Choroid plexus epithelial cell (primary cell): ENCODE results near the gene BRD1.
A peak's percentile ranks its signal among the peaks of the same experiment; 100 is the strongest.

Experiments used
- DNase-seq: peaks from one replicate; pipeline ENCODE4 v3.0.0-alpha.2; 2010; ENCODE audit warnings: low read depth
- H3K4me3 ChIP-seq: 2 replicates; pipeline ENCODE4 v1.5.1; 2011; ENCODE audit warnings: low read depth, mild to moderate bottlenecking, control low read depth, low read length, moderate library complexity
- TF ChIP-seq, protein P1 (sequence below): conservative IDR thresholded peaks from 2 replicates; pipeline ENCODE4 v1.5.1; 2011; ENCODE audit warnings: low read depth, mild to moderate bottlenecking, control low read depth, inconsistent platforms, low read length, moderate library complexity

Gene BRD1

DNA sequence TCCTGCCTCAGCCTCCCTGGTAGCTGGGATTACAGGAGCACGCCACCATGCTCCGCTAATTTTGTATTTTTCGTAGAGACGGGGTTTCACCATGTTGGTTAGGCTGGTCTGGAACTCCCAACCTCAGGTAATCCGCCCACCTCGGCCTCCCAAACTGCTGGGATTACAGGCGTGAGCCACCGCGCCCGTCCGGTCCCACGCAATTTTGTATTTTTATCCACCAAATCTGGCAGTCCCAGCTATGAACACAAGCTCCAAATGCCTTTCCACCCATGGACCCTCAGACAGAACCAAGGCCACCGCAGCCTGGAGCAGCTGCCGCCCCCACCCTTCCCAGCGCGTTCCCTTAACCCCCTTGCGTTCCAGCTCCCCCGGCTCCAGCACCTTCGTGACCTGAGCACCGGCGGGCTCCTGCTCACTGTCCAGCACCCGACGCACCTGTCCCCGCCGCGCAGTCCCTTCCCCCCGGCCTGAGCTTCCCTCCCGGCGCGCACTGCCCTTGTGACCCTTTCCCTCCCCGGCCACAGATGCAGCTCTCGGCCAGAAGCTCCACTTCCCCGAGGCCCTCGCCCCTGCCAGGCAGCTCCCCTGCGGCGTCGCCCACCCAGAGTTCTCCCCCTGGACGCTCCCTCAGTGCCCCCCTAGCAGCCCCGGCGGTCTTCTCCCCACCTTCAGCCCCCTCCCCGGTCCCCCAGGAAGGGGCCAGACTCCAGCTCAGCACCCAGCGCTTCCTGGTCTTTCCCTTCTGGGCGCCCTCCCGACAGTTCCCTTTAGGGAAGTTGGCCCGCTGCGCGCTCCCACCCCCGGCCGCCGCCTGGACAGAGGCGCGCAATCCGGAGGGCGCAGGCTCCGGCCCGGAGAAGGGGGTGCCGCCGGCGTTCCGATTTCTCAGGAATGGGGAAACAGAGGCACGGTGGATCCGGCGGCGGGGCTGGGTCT is 20.3 kb upstream of the BRD1 start:
- peak overlapping the region; percentile 29 for H3K4me3 ChIP-seq
- TF ChIP-seq, protein P1, sequence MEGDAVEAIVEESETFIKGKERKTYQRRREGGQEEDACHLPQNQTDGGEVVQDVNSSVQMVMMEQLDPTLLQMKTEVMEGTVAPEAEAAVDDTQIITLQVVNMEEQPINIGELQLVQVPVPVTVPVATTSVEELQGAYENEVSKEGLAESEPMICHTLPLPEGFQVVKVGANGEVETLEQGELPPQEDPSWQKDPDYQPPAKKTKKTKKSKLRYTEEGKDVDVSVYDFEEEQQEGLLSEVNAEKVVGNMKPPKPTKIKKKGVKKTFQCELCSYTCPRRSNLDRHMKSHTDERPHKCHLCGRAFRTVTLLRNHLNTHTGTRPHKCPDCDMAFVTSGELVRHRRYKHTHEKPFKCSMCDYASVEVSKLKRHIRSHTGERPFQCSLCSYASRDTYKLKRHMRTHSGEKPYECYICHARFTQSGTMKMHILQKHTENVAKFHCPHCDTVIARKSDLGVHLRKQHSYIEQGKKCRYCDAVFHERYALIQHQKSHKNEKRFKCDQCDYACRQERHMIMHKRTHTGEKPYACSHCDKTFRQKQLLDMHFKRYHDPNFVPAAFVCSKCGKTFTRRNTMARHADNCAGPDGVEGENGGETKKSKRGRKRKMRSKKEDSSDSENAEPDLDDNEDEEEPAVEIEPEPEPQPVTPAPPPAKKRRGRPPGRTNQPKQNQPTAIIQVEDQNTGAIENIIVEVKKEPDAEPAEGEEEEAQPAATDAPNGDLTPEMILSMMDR = no peak
- no peak for DNase-seq

DNA sequence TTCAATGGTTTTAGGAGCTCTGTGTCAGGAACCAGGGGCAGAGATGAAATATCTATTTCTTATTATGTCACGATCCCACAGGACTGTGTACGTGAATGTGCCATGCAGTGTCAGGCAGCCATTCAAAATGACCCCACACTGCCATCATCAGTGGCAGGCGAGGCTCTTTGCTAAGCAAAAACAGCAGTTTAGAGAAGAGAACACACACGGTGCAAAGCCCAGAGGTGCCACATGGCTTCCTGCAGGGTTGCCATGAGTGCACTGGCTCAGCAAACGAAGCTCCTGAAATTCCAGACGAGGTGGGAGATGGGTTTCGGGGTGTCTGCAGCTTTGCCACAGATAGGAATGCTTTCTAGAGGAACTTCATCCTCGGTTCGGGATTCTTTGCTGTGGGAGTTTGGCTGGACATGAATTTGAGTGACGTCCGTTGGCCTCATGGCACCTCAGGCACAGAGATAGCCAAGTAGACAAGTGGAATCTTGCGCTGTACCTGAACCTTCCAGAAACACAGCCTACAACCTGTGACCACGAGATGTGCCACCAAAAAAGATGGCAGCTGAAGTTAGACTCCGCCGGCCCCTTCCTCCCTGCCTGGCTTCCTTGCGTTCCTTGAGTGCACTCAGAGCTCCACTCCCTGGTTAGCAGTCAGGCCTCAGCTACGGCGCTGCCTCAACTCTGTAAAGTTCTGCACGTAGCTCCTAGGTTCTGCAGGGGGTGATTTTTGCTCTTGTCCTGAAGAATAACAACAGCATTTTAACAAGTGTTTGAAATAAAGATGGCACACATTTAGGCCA is 18.2 kb upstream of the BRD1 start:
- H3K4me3 ChIP-seq = no peak overlapping the region
- TF ChIP-seq, protein P1 = no peak
- DNase-seq = no peak

- H3K4me3 ChIP-seq = no peak overlapping the region
- DNase-seq = no peak
- TF ChIP-seq, protein P1 = no peak
These were observed 17.6 kb upstream of the BRD1 start for GRCh38 chr22:49845241-49845640.

DNA sequence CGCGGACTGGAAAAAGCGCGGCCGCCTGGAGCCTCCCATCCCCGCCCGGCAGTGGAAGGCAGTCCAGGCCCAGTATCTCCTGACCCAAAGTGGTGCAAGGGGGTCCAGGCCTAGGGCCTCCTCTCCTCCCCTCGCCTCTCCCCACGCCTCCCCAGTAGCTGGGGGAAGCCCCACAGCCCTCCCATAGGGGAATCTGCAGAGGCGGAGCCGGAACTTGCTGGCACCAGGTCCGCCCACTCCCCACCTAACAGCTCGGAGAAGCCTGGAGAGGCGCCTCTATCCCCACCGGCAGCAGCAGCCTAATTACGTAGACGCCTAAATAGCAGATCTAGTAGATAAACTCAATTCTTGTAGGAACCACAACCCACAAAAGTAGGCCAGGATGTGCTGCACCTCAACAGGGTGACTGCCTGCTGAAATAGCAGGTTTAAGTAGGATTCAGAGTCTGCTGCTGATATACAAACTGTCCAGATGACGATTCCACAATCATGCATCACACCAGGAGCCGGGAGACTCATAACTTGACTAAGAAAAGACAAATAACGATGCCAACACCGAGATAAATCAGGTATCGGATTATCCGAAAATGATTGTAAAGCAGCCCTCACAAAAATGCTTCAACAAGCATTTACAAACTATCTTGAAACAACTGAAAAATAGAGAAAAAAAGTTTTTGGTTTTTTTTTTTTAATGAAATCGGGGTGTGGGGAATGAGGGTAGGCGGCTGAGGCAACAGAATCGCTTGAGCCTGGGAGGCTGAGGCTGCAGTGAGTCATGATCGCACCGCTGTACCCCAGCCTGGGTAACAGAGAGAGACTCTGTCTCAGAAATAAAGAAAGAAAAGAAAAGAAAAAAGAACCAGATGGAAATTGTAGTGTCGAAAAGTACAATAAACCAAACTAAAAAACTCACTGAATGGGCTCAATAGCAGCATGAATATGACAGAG is 11.4 kb upstream of the BRD1 start:
- DNase-seq = peak; percentile 20
- no peak overlapping the region for H3K4me3 ChIP-seq
- TF ChIP-seq, protein P1 = no peak

GRCh38 chr22:49833340-49834007 is 5.8 kb upstream of the BRD1 start:
- no peak for DNase-seq
- no peak overlapping the region for H3K4me3 ChIP-seq
- TF ChIP-seq, protein P1 = no peak
